Skin of body (tissue), 2 donors: ENCODE measurements around the gene BPIFB4. TPM values are rescaled to one million over a fixed set of nuclear protein-coding genes. Genes with fewer than 3 reads are reported as not detected.
"Not testable (repeated sequence)": the region's sequence is repeated elsewhere in the genome, so short reads cannot be mapped to it uniquely, and the experiment has no call there.

Experiments
- DNase-seq: peaks from one replicate; lab custom pipeline; 2025; lab: John Stamatoyannopoulos, UW
- total RNA-seq: library from RNA; depleted of rRNA; stranded (reverse); fragments of >200 nt; gene quantifications from one replicate; pipeline ENCODE4 v1.2.3, GENCODE V29; 2014

BPIFB4 gene
- total RNA-seq: not detected

DNA sequence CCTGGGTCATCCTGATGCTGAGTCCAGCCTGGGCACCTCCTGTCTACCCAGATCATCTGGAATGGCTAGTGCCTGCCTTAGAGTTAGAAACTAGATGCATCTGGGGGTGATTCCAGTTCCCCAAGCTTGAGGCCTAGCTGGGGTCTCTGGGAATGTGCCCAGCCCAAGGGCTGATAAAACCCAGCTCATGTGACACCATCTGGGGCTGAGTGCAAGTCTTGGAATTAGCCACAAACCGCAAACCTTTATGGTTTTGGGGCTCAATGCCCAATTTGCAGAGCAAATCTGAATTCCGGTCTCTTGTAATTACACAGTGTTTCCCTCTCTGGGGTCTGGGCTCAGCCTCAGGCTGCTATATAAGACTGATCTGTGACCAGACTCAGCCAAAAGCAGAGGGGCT lies at the start of gene BPIFB4:
BPIFB4 (plus strand) TSS at position 385 of the 400 bp plus-strand sequence. CDS start 1,884 bp downstream, outside the sequence.
- DNase-seq: no peak

DNA sequence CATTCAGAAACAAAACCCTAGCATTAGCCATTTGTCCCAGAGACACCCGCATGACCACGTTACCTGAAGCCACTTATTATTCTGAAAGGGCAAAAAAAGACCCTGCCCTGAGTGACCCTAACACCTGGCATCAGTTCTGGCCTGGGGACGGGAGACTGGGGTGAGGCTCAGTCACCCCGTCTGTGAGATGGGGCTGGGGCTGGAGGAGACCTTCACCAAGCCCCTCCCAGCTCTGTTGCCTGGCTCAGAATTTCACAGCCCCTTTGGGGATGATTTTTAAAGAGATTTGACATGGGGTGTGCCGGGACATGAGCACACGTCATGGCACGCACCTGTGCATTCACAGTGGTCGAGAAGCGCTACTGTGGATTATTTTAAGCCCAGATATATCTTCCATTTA lies 49.4 kb upstream of the BPIFB4 start:
- DNase-seq: no peak

DNA sequence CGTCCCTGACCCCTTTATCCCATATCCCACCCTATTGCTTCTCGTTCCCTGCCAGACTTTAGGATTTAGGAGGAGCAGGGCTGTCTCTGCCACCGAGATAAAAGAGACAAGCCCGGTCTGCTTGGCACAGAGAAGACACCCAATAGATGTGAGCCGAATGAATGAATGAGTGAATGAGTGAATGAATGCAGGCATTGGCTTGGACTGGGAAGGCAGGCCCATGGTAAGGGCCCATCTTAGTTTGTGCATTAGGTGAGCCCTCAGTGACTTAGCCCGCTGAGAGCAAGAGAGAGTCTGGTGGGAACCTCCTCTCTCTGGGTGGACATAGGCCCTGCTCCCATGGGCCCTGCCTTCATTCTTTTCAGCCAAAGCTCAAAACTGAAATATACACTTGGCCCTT lies 48.9 kb upstream of the BPIFB4 start:
- no peak for DNase-seq

DNA sequence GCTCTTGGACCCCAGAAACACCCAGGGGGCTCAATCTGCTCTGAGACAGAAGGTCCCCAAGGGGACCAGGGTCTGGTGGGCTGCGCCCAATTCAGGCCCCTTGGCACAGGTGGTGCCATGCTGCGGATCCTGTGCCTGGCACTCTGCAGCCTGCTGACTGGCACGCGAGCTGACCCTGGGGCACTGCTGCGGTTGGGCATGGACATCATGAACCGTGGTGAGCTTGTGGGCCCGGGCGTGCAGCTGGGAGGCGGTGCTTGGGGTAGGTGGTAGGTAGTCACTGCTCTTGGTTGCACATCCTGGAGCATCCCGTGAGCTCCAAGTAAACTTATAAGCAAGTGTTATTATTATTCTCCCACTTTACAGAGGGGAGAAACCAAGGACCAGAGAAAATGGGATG lies 47.9 kb upstream of the BPIFB4 start, which contains the start of gene BPIFB6:
BPIFB6 (plus strand) TSS at position 118 of the 400 bp plus-strand sequence; CDS start at position 118, 0 bp downstream.
- no peak for DNase-seq

DNA sequence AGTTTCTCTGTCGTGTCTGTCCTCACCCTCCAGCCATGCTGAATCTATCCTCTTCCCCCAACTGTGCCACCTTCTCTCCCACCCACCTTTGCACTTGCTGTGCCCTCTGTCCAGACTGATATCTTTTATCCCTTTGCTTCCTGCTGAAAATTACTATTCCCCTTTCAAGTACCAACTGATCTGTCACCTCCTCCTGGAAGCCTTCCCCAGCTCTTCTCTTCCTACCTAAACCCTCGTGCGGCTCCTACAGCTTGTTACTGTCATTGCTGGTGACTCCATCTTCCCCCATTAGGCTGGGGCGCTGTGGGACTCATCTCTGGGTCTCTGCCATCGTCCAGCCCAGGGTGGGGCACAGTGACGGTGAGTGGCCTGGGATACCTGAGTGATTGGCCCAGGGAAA lies 46.9 kb upstream of the BPIFB4 start:
- no peak for DNase-seq

DNA sequence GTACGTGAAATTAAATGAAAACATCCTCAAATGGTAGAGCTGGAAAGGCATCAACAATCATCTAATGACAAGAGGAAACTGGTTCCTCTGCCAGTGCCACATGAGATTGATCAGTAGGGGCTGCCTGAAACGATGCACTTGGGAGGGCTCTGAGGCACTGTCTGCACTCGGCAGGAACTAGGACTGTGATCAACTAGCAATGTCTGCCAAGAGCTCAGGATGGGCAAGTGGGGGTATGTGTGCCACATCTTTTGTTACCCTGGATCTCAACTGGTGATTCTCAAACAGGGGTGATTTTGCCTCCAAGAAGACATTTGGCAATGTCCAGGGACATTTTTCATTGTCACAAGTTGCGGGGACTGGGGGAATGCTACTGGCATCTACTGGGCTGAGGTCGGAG lies 46.1 kb upstream of the BPIFB4 start:
- DNase-seq: no peak

DNA sequence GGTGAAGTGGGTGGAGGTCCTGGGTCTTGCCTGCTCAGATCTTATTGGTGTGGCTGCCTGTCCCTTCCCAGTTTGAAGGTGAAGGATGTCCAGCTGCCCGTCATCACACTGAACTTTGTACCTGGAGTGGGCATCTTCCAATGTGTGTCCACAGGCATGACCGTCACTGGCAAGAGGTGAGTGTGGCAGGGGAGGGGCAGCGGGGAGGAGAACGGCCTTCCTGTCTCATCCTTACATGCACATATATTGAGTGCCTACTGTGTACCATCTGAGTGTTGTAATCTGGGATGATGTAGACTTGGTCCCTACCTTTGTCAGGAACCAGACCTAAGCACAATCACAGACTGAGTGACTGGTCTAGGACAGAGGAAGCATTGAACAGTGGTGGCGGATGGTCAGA lies 45.3 kb upstream of the BPIFB4 start:
- no peak for DNase-seq

DNA sequence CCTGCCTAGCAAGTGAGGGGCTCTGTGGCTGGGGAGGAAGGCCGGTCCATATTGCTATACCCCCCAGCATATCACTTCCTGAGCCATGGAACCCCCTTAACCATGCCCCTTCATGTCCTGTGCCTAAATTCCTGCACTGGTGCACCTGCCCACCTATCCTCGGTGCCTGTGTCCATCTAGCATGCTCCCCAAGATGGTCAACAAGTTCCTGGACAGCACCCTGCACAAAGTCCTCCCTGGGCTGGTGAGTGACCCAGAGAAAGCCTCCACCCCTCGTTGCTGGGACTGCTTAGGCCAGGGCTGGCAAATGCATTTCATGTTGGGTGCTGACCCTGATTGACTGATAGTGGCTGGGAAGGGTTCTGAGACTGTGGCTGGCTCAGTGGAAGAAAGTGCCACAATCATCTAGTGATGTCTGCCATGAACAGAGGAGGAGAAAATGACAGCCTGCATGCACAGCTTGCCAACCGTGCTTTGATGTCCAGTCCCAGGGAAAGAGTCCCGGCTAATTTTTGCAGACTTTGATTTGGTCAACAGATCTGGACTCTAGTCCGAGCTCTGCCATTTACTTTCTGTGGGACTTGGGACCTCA lies 44.4 kb upstream of the BPIFB4 start:
- no peak for DNase-seq

DNA sequence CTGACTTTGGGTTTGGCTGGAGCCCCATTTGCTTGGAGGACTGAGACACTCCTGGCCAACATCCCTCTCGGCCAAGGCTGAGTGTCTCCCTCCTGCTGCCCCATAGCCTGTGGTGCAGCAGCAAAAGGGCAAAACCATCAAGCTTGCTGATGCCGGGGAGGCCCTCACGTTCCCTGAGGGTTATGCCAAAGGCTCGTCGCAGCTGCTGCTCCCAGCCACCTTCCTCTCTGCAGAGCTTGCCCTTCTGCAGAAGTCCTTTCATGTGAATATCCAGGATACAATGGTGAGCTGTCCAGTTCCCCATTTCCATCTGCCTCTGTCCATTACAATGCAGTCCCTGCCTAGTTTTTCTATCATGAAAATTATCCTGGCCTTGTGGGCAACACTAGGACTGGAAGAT lies 42.0 kb upstream of the BPIFB4 start:
- no peak for DNase-seq

DNA sequence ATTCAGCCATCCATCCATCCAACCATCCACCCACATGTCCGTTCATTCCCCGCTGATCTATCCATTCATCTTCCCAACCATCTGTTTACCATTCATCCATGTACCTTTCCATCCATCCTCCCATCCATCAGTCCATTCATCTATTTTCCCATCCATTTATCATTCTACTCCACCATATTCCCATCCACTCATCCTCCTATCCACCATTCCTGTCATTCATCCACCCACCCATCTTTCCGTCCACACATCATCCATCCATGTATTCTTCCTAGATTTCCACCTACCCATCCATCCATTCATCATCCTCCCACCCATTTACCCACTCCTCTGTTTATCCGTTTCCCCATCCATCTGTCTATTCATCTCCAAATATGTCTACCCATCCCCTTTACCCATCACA lies 41.2 kb upstream of the BPIFB4 start:
- DNase-seq: no peak

DNA sequence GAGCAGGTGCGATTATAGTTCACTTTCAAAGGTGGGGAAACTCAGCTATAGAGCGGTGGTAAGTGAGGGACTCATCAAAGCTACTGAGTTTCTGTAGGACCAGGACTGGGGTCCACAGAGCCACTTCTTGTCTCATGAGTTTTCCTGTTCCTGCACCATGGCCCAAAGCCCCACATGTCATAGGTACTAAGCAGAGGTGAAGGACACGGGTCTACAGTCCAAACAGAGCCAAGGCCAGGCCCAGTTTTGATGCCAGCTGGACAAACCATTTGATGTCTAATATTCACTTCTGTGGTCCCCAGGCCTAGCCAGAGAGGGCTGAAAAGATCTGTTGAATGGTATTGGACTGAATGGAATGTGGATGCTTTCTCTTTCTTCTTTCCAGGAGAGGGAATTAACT lies 37.0 kb upstream of the BPIFB4 start:
- no peak for DNase-seq

DNA sequence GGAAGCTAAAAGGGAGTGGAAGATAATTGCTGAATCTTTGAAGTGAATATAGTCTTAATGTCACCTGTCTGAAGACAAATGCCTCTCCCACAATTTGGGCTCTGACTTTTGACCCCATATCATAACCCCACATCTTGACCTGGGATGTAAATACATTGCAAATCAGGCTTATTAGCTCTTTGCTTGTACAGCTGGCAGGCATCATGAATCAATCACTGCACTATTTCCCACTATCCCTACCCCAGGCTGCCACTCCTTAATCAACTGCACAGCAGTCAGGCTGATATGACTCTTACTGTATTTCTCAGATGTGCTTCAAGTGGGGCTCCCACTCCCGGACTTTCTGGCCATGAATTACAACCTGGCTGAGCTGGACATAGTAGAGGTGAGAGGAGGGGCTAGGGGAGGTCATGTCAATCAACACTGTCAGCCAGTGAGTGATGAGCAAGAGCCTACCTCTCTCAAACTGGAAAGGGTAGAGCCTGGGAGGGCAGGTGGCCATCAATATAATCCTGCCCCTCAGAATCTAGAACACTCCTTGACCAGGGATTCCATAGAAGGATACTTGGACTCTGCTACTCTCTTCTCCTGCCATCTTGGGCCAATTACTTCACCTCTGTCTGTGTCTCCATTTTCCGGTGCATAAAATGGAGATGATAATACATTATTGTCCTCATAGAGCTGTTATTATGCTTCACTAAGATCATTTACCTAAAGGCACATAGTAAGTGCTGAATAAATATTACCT lies 36.3 kb upstream of the BPIFB4 start:
- no peak for DNase-seq

DNA sequence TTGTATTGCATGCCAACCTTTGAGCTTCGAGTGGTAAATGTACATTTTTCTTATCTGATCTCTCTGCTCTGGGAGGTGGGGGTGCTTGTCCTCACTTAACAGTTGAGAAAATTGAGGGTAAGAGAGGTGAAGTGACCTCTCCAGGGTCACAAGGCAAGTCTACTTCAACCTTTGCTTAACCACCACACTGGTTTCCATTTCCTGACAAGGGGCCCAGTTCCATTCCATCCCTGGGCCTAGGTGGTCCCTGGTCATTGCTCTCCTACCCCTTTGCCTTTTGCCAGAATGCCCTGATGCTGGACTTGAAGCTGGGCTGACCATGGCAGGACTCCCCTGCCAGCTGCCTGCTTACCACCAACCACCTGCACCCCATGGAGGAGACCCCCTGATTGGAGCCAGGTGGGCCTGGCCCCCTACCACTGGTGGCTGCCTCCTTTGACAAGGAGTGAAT lies 35.7 kb upstream of the BPIFB4 start:
- no peak for DNase-seq

DNA sequence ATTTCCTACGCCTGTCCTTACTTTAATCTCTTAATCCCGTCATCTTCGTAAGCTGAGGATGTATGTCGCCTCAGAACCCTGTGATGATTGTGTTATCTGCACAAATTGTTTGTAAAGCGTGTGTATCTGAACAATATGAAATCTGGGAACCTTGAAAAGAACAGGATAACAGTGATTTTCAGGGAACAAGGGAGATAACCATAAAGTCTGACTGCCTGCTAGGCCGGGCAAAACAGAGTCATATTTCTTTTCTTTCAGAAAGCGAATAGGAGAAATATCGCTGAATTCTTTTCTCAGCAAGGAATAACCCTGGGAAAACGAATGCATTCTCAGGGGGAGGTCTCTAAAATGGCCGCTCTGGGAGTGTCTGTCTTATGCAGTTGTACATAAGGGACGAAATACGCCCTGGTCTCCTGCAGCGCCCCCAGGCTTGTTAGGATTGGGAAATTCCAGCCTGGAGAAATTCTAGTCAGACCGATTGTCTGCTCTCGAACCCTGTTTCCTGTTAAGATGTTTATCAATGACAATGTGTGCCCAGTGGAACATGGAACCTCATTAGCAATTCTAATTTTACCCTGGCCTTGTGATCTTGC lies 34.2 kb upstream of the BPIFB4 start:
- DNase-seq: not testable (repeated sequence)

DNA sequence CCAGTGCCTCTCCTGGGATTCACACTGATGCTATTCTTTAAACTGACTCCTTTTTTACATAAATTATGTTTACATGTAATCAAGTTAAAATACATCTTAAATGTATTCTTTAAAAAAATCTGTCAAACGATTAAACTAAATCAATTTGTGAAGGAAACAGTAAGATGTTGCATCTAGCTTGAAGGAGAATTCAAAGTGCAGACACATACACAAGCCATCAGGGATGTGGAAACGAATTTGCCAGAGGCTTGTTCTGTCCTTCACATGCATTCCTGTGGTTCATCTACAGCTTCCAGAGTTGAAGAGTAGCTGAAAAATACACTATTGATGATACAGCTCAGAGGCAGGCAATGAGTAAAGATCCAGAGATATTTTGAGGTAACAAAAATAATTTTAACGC lies 33.0 kb upstream of the BPIFB4 start:
- DNase-seq: no peak

DNA sequence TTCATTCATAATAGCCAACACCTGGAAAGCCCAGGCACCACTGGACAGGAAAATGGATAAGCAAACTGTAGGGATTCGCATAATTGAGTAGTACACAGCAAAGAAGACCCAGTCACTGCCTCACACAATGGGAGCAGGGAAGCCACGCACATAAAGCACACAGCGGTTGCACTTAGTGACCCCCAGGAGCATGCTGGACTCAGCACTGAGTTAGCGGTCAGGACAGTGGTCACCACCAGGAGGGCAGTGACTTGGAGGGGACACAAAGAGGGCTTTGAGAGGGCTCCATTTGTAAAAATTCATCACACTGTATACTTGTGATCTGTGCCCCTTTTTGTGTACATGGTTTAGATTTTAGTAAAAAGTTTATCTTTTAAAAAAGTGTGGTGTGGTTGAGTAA lies 28.1 kb upstream of the BPIFB4 start:
- DNase-seq: no peak

DNA sequence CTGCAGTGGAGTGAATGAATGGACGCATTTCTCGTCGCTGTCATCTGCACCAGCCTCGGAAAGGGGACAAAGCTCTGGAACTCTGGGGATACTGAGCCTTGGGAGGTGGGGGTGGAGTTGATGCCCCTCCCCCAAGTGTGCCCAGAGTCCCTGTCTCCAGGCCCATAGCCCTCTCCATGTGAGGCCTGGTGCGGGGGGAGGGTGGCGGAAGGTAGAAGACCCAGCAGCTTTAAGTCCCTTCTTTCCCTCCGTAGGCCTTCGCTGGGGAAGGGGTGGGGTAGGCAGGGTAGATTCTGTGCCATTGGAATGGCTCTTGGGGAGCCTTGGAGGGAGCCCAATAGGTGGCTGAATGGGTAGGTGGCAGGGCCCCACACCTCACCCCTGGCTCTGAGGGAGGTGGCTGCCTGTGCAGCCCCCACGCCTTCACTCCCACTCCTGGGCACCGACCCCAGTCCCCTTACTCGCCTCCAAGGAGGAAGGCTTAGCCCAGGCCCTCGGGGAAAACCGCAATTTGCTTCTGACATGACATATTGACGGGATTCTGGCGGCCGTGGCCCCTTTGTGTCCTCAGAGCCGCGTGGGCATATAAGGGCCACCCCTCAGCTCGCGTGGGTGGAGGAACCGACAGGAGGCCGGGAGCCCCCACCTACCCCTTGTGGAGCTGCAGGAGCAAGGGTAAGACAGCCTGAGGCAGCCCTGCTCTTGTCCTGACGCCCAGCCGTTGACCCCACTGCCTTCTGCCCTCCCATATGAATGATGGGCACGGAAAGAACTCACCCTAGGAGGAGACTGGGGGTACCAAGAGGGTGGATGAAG lies 25.9 kb upstream of the BPIFB4 start, which contains the start of gene BPIFB3:
BPIFB3 (plus strand) TSS at position 613 of the 816 bp plus-strand sequence. CDS start 1,533 bp downstream, outside the sequence.
- no peak for DNase-seq

DNA sequence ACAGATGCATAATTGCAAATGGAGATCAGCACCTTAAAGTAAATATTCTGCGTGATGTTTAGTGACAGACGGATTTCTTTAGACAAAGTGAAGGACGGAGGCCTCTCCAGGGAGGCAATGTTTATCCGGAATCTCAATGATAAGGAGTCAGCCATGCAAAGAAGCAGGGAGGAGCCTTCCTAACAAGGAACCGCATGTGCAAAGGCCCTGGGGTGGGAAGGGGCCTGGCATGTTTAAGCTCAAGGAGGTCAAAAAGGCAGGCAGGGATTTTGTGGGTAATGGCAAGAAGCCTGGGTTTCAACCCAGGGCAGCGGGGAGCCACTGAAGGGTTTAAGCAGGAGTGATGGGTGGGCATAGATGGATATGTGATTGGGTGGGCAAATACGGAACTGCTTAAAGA lies 25.1 kb upstream of the BPIFB4 start:
- DNase-seq: no peak

DNA sequence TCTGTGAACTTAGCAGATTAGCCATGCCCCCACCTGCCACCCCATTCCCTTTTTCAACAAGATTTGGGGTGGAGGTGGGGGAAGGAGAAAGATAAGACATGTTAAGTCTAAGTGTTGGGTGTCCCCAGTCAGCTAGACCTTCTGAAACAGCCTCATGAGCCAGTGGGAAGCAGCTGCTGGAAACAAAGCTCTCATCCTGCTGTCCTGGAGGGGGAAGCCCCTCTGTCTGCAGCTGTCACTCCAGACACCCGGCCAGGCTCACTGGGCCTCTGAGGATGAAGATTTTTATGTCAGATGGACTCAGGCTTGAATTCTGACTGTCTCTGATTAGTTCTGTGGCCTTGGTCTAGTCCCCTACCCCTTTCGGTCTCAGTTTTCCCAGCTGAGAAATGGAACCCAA lies 24.7 kb upstream of the BPIFB4 start:
- DNase-seq: no peak

DNA sequence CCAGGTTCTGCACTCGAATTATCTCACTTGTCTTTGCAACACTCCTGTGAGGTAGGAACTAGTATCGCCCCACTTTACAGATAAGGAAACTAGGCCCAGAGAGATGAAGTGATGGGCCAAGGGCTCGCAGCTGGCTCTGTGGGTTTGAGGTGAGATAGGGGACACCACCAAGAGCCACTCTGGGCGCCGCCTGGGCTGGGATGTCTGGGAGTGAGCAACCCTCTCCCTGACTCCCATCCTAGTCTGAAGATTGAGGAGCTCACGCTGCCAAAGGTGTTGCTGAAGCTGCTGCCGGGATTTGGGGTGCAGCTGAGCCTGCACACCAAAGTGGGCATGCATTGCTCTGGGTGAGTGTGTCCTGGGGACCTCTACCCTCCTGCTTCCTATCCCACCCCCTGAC lies 20.3 kb upstream of the BPIFB4 start:
- no peak for DNase-seq

DNA sequence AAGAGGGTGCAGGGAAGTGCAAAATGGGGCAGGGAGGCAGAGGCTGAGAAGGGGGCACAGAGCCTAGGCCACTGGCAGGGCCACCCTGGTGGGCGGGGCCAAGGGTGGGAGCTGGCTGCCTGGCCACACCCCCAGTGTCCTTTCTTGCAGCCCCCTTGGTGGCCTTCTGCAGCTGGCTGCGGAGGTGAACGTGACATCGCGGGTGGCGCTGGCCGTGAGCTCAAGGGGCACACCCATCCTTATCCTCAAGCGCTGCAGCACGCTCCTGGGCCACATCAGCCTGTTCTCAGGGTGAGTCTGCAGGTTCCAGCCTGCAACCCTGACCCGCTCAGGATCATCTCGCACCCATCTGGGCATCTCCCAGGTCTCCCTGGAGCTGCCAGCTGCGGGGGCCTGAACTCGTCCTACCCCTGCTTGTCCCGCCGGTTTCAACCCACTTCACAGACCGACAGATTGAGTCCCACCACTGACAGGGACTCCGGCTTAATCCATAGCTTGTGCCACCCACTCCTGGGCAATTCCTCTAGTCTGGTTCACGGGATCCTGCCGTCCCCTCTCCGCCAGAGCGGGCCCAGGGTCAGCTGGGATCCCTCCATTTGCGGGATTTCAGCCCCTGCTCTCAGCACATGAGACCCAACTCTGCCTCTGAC lies 19.6 kb upstream of the BPIFB4 start:
- DNase-seq: no peak
